ENCODE results near the gene INPP5K.

DNA sequence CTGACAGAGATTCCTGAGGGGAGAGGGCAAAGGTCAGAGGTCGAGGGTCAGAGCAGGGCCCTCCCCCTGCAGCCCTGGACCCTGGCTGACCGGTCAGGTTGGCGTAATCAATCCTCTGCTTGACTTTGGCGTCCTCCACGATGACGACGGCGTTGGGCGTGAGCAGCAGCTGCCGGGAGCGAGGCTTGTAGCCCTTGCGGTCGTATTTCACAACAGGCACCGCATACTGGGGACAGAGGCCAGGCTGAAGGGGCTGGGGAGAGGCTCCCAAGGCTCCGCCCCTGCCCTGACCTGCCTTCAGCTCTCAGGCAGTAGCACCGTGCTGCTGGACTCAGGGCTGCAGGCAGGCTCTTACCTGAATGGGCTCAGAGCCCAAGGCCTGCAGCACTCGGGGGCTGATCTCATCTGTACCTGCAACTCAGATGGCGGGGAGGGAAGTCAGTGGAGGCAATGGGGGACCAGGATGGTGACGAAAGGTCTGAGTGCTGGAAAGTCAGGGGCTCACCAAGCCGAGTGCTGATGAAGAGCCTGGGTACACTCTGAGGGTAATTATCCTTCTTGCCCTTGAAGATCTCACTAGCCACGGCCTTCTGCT, 48.4 kb downstream of the INPP5K start:
- TF ChIP-seq, protein P1, sequence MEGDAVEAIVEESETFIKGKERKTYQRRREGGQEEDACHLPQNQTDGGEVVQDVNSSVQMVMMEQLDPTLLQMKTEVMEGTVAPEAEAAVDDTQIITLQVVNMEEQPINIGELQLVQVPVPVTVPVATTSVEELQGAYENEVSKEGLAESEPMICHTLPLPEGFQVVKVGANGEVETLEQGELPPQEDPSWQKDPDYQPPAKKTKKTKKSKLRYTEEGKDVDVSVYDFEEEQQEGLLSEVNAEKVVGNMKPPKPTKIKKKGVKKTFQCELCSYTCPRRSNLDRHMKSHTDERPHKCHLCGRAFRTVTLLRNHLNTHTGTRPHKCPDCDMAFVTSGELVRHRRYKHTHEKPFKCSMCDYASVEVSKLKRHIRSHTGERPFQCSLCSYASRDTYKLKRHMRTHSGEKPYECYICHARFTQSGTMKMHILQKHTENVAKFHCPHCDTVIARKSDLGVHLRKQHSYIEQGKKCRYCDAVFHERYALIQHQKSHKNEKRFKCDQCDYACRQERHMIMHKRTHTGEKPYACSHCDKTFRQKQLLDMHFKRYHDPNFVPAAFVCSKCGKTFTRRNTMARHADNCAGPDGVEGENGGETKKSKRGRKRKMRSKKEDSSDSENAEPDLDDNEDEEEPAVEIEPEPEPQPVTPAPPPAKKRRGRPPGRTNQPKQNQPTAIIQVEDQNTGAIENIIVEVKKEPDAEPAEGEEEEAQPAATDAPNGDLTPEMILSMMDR (IDR thresholded peaks at IDR 0.05): no peak
- peak; percentile 35 for TF ChIP-seq POLR2A (IDR thresholded peaks at IDR 0.05)

Measured in right lobe of liver (tissue), 4 donors.